GM13977 (cell line): ENCODE data around the gene HSDL2.
A peak's percentile ranks its signal among the peaks of the same experiment; 100 is the strongest.

Experiments
- DNase-seq: peaks from one replicate; pipeline ENCODE4 v3.0.0; 2012; ENCODE audit warnings: low spot score
- in situ Hi-C: fragments of 300-500 bp; cut with MboI; formaldehyde crosslinking; loops from one replicate; pipeline ENCODE4 v1.12.0; 2022; ENCODE audit warnings: low sequenced_read_pairs, low pct_unique_long_range_greater_than_20kb, mixed read lengths, inconsistent platforms; ENCODE audit not compliant: unreplicated experiment
- TF ChIP-seq, protein P1 (sequence below): IDR thresholded peaks from 2 replicates; pipeline ENCODE4 v1.5.1; 2012; ENCODE audit warnings: mild to moderate bottlenecking, control low read depth; ENCODE audit not compliant: insufficient read depth; ENCODE audit errors: extremely low read depth, missing control alignments

Gene HSDL2

DNA sequence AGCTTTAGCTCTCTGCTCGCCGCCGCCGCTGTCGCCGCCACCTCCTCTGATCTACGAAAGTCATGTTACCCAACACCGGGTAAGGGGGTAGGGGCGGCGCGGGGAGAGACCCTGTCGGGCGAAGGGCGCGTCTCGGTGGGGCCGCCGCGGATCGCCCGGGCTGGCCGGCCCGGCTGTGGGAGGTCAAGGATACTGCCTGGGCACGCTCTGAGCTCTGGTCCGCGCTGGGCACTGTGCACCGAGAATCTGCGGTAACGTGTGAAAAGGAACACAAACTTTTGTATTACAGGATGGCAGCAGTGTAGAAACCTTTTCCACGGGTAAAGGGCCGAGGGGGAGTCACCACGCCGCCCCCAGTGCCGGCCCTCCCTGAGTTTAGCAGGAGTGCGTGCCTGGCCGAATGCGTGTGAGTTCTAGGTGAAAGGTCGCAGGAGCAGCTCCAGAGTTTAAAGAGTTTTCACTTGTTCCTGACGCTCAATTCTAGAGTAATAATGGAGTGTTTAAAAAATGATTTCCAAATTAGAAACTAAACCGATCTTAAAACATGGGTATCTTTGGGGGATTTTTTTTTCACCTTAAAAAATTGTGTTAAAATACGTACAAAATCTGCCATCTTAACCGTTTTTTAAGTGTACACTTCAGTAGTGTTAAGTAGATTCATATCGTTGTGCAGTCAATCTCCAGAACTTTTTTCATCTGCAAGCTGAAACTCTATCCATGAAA, at the start of gene HSDL2:
Gene HSDL2 (plus strand): TSS at position 7 of the 723 bp plus-strand sequence. CDS start 56 bp downstream, at position 63.
- DNase-seq = peak; percentile 33
- in situ Hi-C loops = no loop called here
- TF ChIP-seq, protein P1, sequence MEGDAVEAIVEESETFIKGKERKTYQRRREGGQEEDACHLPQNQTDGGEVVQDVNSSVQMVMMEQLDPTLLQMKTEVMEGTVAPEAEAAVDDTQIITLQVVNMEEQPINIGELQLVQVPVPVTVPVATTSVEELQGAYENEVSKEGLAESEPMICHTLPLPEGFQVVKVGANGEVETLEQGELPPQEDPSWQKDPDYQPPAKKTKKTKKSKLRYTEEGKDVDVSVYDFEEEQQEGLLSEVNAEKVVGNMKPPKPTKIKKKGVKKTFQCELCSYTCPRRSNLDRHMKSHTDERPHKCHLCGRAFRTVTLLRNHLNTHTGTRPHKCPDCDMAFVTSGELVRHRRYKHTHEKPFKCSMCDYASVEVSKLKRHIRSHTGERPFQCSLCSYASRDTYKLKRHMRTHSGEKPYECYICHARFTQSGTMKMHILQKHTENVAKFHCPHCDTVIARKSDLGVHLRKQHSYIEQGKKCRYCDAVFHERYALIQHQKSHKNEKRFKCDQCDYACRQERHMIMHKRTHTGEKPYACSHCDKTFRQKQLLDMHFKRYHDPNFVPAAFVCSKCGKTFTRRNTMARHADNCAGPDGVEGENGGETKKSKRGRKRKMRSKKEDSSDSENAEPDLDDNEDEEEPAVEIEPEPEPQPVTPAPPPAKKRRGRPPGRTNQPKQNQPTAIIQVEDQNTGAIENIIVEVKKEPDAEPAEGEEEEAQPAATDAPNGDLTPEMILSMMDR = no peak

DNA sequence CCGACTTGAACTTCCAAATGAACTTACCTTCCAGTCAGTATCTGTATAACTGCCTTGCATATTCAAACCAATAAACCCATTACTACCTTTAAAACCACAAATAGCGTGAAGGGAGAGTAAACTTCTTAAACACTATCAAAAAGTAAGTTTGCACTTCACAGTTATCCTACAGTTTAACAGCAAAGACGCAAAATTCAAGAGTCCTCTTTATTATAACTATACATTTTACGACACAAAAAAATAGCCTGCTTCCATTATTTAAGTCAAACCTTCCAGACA, 48.3 kb upstream of the HSDL2 start:
- in situ Hi-C loops = no loop called here
- TF ChIP-seq, protein P1 = no peak
- no peak for DNase-seq

DNA sequence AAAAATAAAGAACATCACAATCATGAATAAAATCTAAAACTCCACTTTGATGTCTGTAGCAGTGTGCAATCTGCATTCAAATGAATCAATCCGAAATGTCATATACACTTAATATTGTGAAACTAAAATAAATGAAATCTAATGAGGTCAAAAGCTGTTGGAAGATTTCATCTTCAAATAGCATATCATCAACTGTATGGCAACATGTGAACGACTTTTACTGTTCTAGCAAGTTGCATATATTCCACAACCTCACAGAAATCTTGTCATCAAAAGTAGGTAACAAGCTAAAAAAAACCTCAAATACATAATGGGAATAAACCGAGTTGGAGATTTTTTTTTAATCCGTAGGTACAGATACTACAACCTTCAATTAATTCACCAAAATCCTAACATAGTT, 47.7 kb upstream of the HSDL2 start:
- TF ChIP-seq, protein P1 = no peak
- no peak for DNase-seq
- in situ Hi-C loops = no loop called here

DNA sequence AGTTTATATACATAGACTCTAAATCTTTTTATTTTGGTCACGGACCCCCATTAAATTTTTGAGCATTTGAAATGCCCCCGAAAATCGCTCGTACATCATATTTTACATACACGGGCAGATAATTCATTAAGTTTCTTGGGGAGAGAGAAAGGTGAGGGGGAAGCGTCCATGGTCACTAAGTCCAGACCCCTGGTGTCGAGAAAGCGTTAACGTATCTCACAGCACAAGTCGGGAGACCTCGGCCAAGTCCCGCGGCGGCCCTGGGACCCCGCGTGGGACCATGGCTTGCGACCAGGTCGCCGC, 47.3 kb upstream of the HSDL2 start:
- TF ChIP-seq, protein P1 = no peak
- DNase-seq = no peak
- in situ Hi-C loops = no loop called here

DNA sequence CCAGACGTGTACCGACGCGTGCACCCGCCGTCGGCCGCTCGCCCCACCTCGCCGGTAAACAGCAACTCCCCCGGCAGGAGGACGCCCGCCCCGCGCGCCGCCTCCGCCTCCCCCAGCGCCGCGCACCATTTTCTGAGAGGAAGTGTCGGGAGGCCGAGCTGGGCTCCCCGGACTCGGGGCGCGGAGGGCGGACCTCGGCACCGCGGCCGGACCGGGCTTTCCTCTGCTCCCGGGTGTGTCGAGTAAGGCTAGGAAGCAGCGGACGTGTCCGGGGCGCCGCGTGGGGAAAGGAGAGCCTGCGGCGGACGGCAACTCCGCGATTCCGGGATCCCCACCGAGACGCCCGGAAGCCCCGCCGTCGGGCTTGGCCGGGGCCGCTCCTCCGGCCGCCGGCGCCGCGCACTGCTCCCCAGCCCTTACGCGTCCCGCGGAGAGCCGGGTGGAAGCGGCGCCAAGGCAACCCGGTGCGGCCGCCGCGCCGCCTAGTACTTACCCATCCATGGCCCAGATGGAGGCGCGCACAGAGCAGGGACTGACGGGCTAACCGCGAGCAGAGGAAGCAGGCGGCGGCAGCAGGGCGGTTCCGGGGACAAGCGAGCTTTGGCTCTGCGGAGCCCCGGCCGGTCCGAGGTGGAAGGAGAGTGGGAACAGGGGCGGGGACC, 46.8 kb upstream of the HSDL2 start, which contains the start of gene PTBP3:
Gene PTBP3 (minus strand): TSS at position 643 of the 662 bp plus-strand sequence. CDS start 35,754 bp downstream, outside the sequence.
- TF ChIP-seq, protein P1 = no peak
- peak; percentile 83 for DNase-seq
- in situ Hi-C loops = no loop called here

DNA sequence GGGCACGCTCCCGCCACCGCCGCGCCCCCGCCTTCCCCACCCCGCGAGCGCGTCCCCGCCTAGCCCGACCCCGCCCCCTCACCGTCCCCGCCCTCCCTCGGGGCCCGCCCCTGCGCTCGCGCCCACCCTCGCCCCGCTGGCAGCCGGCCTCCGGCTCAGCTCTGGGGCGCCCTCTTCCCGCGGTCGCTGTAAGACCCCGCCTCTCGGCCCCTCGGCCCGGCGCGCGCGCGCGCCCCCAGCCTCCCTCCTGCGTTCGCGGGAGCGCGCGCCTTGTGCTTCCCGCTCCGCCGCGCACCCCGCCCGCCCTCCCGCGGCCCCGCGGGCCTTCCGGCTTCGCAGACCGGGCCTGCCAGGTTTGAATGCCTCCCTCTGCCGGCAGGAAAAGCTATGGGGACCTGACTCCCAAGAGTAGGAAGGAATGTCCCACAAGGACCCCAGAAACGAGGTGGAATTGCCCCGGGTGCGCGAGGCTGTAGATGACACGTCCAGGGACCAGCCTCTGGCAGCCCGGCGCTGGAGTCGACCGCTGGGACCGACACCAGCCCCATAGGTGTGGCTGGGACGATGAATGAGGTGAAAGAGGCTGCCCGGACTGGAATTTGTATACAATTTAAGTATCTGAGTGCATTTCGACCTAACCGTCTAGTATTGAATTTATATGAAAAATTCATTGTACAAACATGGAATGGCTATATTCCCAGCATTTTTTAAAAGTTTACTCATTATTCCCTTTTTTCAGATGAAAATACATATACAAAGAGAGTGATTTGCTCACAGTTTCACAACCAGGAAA, 46.1 kb upstream of the HSDL2 start:
- peak; percentile 97 for DNase-seq
- TF ChIP-seq, protein P1 = peak; percentile 67
- in situ Hi-C loops = no loop called here
